HuH-7 (cell line): ENCODE measurements around the gene KCNK3.

Experiments used
- DNase-seq: peaks from one replicate; pipeline ENCODE4 v3.0.0; 2011; ENCODE audit warnings: low spot score

The KCNK3 gene

GRCh38 chr2:26691881-26692278 lies 642 bp upstream of the KCNK3 start:
- DNase-seq, result no peak

GRCh38 chr2:26692897-26693849 lies 651 bp downstream of the KCNK3 start:
- peak; percentile 37 for DNase-seq

- DNase-seq, result no peak
Measured at GRCh38 chr2:26694001-26694400, 1.5 kb downstream of the KCNK3 start.

- DNase-seq, result no peak
Measured at GRCh38 chr2:26696351-26696816, 3.9 kb downstream of the KCNK3 start.

- no peak for DNase-seq
Measured at GRCh38 chr2:26697425-26697824, 4.9 kb downstream of the KCNK3 start.

GRCh38 chr2:26699295-26699694 lies 6.8 kb downstream of the KCNK3 start:
- no peak for DNase-seq

- DNase-seq, result no peak
Measured at GRCh38 chr2:26700078-26700477, 7.6 kb downstream of the KCNK3 start.

- DNase-seq, result no peak
Measured at GRCh38 chr2:26701596-26701995, 9.1 kb downstream of the KCNK3 start.

GRCh38 chr2:26702025-26702424 lies 9.5 kb downstream of the KCNK3 start:
- no peak for DNase-seq

- no peak for DNase-seq
Measured at GRCh38 chr2:26704441-26704977, 12.0 kb downstream of the KCNK3 start.

GRCh38 chr2:26705126-26705525 lies 12.6 kb downstream of the KCNK3 start:
- no peak for DNase-seq

- no peak for DNase-seq
Measured at GRCh38 chr2:26706093-26706492, 13.6 kb downstream of the KCNK3 start.

- DNase-seq, result no peak
Measured at GRCh38 chr2:26706616-26707473, 14.3 kb downstream of the KCNK3 start.

GRCh38 chr2:26707747-26708146 lies 15.2 kb downstream of the KCNK3 start:
- no peak for DNase-seq

GRCh38 chr2:26708457-26708856 lies 15.9 kb downstream of the KCNK3 start:
- no peak for DNase-seq

GRCh38 chr2:26709323-26710110 lies 17.0 kb downstream of the KCNK3 start:
- DNase-seq, result no peak

GRCh38 chr2:26710145-26710544 lies 17.6 kb downstream of the KCNK3 start:
- no peak for DNase-seq

- no peak for DNase-seq
Measured at GRCh38 chr2:26710743-26711456, 18.4 kb downstream of the KCNK3 start.

- DNase-seq, result no peak
Measured at GRCh38 chr2:26711457-26712161, 19.1 kb downstream of the KCNK3 start.
